H7 (cell line): ENCODE measurements around the gene FBXO7. TPM values are rescaled to one million over a fixed set of nuclear protein-coding genes. Genes with fewer than 3 reads are reported as not detected.
"Not testable (repeated sequence)": the region's sequence is repeated elsewhere in the genome, so short reads cannot be mapped to it uniquely, and the experiment has no call there.

Source experiments
- DNase-seq: peaks from one replicate; pipeline ENCODE4 v3.0.0; 2012
- H3K27me3 ChIP-seq: 2 replicates; pipeline ENCODE4 v1.6.0; 2011; ENCODE audit warnings: mild to moderate bottlenecking, low read length; ENCODE audit not compliant: control insufficient read depth, insufficient read depth
- H3K36me3 ChIP-seq: replicated peaks from 2 replicates; pipeline ENCODE4 v1.5.1; 2011; ENCODE audit warnings: low read length; ENCODE audit not compliant: control insufficient read depth, insufficient read depth
- H3K4me3 ChIP-seq: 2 replicates; pipeline ENCODE4 v1.5.1; 2011; ENCODE audit warnings: low read depth, mild to moderate bottlenecking, control low read depth, low read length, moderate library complexity; ENCODE audit not compliant: insufficient read depth
- total RNA-seq: library from RNA; depleted of rRNA; stranded (reverse); fragments of >200 nt; shearing (Covaris generic); gene quantifications from 2 replicates; pipeline ENCODE4 v1.2.3, GENCODE V29; 2014

FBXO7 gene
- total RNA-seq, 1 experiment from 2014 or later = 99.2 TPM

GRCh38 chr22:32477596-32477995 is 3.0 kb downstream of the FBXO7 start:
- no peak for DNase-seq
- H3K27me3 ChIP-seq = no peaks in the 10 kb centered on the region
- no peak overlapping the region for H3K4me3 ChIP-seq
- no peaks in the 10 kb centered on the region for H3K36me3 ChIP-seq

- not testable (repeated sequence) for DNase-seq, H3K27me3 ChIP-seq
Measured at GRCh38 chr22:32478552-32478951, 3.9 kb downstream of the FBXO7 start.

GRCh38 chr22:32478994-32479393 is 4.4 kb downstream of the FBXO7 start:
- DNase-seq = no peak
- H3K4me3 ChIP-seq = no peak overlapping the region
- H3K36me3 ChIP-seq = 0 out of 2 replicates have a peak, but pooled peaks cover 1% of the 10 kb centered on the region
- H3K27me3 ChIP-seq = no peaks in the 10 kb centered on the region

More at GRCh38 chr22:32478552-32478951, 3.9 kb downstream of the FBXO7 start:
- not testable (repeated sequence) for H3K4me3 ChIP-seq, H3K36me3 ChIP-seq

GRCh38 chr22:32480238-32480637 is 5.6 kb downstream of the FBXO7 start:
- Histone ChIP-seq H3K36me3 (0 out of 2 replicates have a peak, but pooled peaks cover 1% of the 10 kb centered on the region), H3K4me3 (no peak overlapping the region), H3K27me3 (no peaks in the 10 kb centered on the region)
- no peak for DNase-seq

GRCh38 chr22:32482708-32483107 is 8.1 kb downstream of the FBXO7 start:
- H3K36me3 ChIP-seq = peaks cover 3% of the 10 kb centered on the region
- no peak for DNase-seq
- H3K27me3 ChIP-seq = no peaks in the 10 kb centered on the region

GRCh38 chr22:32486656-32487390 is 12.2 kb downstream of the FBXO7 start:
- H3K36me3 ChIP-seq = peaks cover 5% of the 10 kb centered on the region
- H3K4me3 ChIP-seq = no peak overlapping the region
- H3K27me3 ChIP-seq = no peaks in the 10 kb centered on the region
- no peak for DNase-seq

More at GRCh38 chr22:32482708-32483107, 8.1 kb downstream of the FBXO7 start:
- H3K4me3 ChIP-seq = no peak overlapping the region

GRCh38 chr22:32487461-32487860 is 12.8 kb downstream of the FBXO7 start:
- H3K27me3 ChIP-seq = no peaks in the 10 kb centered on the region
- H3K36me3 ChIP-seq = peaks cover 5% of the 10 kb centered on the region
- no peak overlapping the region for H3K4me3 ChIP-seq
- no peak for DNase-seq

GRCh38 chr22:32489377-32489776 is 14.8 kb downstream of the FBXO7 start:
- no peak for DNase-seq
- peaks cover 4% of the 10 kb centered on the region for H3K36me3 ChIP-seq
- no peak overlapping the region for H3K4me3 ChIP-seq
- no peaks in the 10 kb centered on the region for H3K27me3 ChIP-seq

- DNase-seq = no peak
- no peak overlapping the region for H3K4me3 ChIP-seq
- no peaks in the 10 kb centered on the region for H3K27me3 ChIP-seq
- H3K36me3 ChIP-seq = peaks cover 7% of the 10 kb centered on the region
Measured at GRCh38 chr22:32490279-32490678, 15.7 kb downstream of the FBXO7 start.

GRCh38 chr22:32492111-32492510 is 17.5 kb downstream of the FBXO7 start:
- DNase-seq = no peak
- Histone ChIP-seq H3K36me3 (peaks cover 5% of the 10 kb centered on the region), H3K4me3 (no peak overlapping the region), H3K27me3 (no peaks in the 10 kb centered on the region)

GRCh38 chr22:32493551-32493950 is 18.9 kb downstream of the FBXO7 start:
- DNase-seq = no peak
- Histone ChIP-seq H3K36me3 (peaks cover 4% of the 10 kb centered on the region), H3K4me3 (no peak overlapping the region)

GRCh38 chr22:32494971-32495370 is 20.4 kb downstream of the FBXO7 start:
- peaks cover 4% of the 10 kb centered on the region for H3K36me3 ChIP-seq
- no peak overlapping the region for H3K4me3 ChIP-seq
- DNase-seq = no peak
- H3K27me3 ChIP-seq = no peaks in the 10 kb centered on the region

More at GRCh38 chr22:32493551-32493950, 18.9 kb downstream of the FBXO7 start:
- no peaks in the 10 kb centered on the region for H3K27me3 ChIP-seq

- Histone ChIP-seq H3K4me3 (no peak overlapping the region), H3K27me3 (no peaks in the 10 kb centered on the region), H3K36me3 (peaks cover 4% of the 10 kb centered on the region)
- no peak for DNase-seq
Measured at GRCh38 chr22:32499666-32500065, 25.1 kb downstream of the FBXO7 start.

- DNase-seq = no peak
- Histone ChIP-seq H3K36me3 (peaks cover 1% of the 10 kb centered on the region), H3K27me3 (no peaks in the 10 kb centered on the region), H3K4me3 (no peak overlapping the region)
Measured at GRCh38 chr22:32501836-32502752, 27.5 kb downstream of the FBXO7 start.

- Histone ChIP-seq H3K27me3 (no peaks in the 10 kb centered on the region), H3K4me3 (no peak overlapping the region), H3K36me3 (peaks cover 2% of the 10 kb centered on the region; the same call in 1 of the 2 replicates)
- DNase-seq = no peak
Measured at GRCh38 chr22:32509045-32509444, 34.4 kb downstream of the FBXO7 start.
